Spleen (tissue), 7 donors: ENCODE measurements around the gene SERTAD3.

Source experiments
- CTCF ChIP-seq, 11 experiments: fragments of 200-600 bp in 7 of 11; fragments of 450-650 bp in 4 of 11; sonication (generic) in 4 of 11; IDR thresholded peaks in 8 of 11; conservative IDR thresholded peaks in 3 of 11; 1 replicate in 7 of 11; 2 replicates in 4 of 11; pipeline versions ENCODE4 v1.4.0 to v1.8.0; 2016 to 2021; ENCODE audit warnings: antibody characterized with exemption in 11 of 11, inconsistent platforms in 4 of 11, mild to moderate bottlenecking in 1 of 11
- POLR2A ChIP-seq, 3 donors: fragments of 450-650 bp; IDR thresholded peaks; one replicate each; pipeline ENCODE4 v1.5.1; 2017; ENCODE audit warnings: antibody characterized with exemption in 3 of 3, mild to moderate bottlenecking in 1 of 3
- POLR2AphosphoS5 ChIP-seq, 3 donors: sonication (generic); formaldehyde crosslinking; IDR thresholded peaks; one replicate each; pipeline ENCODE4 v1.5.1; 2017; ENCODE audit warnings: antibody characterized with exemption in 3 of 3
- donor health status: DM: no; HTN: no; CAD: no; lungs with moderate emphysema.
- donor health status: DM: no; HTN: no; CAD: no.
- donor health status: DM: no; HTN: no; CAD: no.

GRCh38 chr19:40471111-40471510 is 27.0 kb upstream of the SERTAD3 start:
- TF ChIP-seq CTCF (IDR thresholded peaks at IDR 0.05 in 8 of 11, conservative IDR thresholded peaks at IDR 0.05 in 3 of 11) (no peak), POLR2AphosphoS5 (IDR thresholded peaks at IDR 0.05) (no peak), POLR2A (IDR thresholded peaks at IDR 0.05) (no peak)
